Stimulated activated naive CD4-positive, alpha-beta T cell treated with Interleukin-2 at 50 U/mL for 16 hours (primary cell): Measurements from ENCODE around the gene ARHGEF1.
A peak's percentile ranks its signal among the peaks of the same experiment; 100 is the strongest.

Experiments
- DNase-seq: peaks from one replicate; lab custom pipeline; 2025; lab: John Stamatoyannopoulos, UW

ARHGEF1 gene

GRCh38 chr19:41918653-41919244, 35.8 kb downstream of the ARHGEF1 start:
- no peak for DNase-seq

- DNase-seq, result no peak
These were observed 37.1 kb downstream of the ARHGEF1 start for GRCh38 chr19:41919948-41920712.

GRCh38 chr19:41920882-41921576, 38.0 kb downstream of the ARHGEF1 start:
- DNase-seq, result no peak

GRCh38 chr19:41921577-41922576, 38.9 kb downstream of the ARHGEF1 start:
- DNase-seq, result no peak

- DNase-seq, result no peak
These were observed 39.6 kb downstream of the ARHGEF1 start for GRCh38 chr19:41922585-41922984.

DNA sequence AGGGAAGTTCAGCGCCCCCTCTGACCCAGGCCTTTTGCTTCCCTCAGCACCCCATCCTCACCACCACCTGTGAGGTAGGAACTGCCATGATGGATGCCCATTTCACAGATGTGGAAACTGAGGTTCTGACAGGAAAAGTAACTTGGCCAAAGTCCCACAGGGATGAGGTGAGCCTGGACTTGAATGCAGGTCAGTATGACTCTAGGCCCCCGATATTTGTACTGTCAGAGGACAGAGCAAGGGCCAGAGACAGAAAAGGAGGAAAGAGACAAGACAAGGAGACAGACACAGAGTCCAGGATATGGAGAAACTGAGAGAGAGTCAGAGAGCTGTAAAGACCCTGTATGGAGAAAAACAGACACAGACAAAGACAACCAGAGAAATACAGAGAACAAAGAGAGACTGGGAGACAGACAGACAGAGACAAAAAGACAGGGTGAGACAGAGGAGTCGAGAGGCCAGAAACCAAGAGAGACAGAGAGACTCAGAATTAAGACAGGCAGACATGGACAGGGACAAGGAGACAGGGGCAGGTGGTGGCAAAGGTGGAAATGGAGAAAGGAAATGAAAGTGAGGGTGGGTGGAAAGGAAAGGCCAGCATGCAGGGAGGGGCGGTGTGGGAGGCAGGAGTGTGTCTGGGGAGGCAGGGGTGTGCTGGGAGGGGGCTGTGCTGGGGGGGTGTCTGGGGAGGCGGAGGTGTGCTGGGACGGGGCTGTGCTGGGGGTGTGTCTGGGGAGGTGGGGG, 40.2 kb downstream of the ARHGEF1 start:
- DNase-seq, result no peak

DNA sequence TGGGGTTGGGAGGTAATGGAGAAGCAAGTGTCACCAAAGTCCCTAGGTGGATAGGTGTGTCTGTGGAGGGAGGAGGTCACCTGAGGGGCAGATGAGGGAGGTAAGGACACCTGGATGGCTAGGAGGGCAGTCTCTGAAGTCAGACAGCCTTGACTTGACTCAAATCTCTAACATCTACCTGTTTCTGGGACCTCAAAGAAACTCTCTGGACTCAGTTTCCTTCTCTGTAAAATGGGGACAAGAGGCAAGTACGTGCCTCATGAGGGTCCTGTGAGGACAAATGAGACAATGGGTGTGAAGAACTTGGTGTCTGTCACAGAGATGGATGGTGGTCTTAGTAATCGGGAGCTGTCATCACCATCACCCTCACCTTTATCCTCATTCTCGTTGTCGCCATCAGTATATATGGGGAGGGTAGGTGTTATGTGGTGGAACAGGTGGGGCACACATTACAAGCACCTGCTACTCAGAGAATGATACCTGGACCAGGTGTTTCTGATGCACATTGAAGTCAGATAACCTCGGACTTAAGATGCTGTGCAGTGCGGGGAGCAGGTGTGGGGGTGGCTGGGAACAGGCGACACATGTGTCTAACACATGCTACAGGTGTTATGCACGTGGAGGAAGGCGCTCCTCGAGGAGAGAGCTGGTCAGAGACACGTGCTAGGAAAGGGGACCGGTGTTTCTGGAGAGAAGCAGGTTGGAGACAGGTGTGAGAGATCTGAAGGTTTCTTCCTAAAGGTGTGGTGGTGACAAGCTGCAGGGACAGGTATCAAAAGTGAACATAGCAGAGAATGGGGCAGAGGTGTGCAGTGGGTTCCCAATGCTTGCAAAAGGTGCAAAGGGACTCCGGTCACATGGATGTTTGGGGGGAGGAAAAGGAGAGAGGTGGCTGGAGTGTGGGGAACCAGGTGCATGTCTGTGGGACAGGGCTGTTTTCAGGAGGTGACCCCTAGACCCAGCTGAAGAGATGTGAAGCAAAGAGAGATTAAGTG, 41.5 kb downstream of the ARHGEF1 start:
- no peak for DNase-seq

DNA sequence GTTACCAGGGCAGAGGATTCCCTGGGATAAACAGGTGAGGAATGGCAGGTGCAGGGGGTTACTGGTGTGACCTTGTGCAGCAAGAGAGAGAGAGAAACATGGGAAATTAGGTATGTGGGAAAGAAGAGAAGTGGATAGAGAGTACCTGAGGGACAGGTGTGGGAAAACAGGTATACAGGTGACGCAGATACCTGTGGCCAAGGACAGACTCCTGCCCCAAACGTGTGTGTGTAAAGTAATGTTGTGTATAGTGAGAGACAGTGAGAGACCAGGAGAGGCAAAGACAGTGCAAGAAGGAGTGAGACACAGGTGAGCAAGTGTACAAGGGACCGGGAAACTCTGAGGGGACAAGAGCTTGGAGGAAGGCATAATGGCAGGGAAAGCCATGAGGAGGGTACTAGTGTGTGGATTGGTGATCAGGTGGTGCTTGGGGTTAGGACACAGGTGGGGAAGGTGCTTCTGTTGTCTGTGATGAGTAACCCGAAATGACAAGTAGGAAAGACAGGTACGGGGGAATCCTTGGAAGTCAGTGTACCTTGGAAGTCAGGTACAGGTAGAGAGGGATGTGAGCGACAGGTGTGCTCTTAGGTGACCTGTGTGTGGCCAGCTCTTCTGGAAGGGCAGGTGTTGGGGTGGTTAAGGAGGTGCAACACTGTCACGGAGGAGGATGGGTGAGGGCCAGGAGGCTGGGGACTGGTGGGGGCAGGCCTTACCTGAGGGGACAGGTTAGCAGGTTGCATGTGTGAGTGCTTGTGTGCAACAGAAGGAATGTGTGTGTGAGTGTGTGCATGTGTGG, 42.4 kb downstream of the ARHGEF1 start:
- DNase-seq, result no peak

GRCh38 chr19:41926028-41926762, 43.2 kb downstream of the ARHGEF1 start:
- no peak for DNase-seq

GRCh38 chr19:41926763-41927496, 43.9 kb downstream of the ARHGEF1 start:
- no peak for DNase-seq

DNA sequence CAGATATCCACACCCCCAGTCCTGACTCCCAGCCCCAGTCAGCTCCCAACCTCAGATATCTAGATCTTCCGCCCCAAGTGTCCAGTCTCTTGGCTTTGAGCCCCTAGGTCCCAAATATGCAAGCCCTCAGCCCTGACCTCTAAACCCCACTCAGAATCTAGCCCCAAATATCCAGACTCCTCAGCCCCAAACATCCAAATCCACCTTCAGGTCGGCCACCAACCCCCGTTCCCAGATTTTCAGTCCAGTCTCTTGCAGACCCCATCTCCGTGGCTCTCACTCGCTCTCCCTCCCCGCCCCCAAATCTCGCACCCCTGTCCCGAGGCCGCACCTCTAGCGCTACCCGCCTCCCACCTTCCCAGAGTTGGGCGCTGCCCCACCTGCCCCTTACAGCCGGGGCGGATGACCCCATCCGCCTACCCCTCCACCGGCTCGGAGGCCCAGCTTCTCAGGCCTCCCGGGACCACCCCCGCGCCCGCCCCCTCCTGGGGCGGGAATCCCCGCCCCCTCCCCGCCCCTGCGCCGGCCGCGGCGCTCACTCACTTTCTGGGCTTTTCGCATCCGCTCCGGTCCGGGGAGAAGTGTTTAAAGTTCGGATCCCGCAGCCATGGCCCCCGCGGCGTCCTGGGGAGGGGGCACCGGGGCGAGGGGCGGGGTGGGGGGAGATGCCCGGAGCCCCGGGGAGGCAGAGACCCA, 44.7 kb downstream of the ARHGEF1 start:
- DNase-seq, result peak; percentile 16

DNA sequence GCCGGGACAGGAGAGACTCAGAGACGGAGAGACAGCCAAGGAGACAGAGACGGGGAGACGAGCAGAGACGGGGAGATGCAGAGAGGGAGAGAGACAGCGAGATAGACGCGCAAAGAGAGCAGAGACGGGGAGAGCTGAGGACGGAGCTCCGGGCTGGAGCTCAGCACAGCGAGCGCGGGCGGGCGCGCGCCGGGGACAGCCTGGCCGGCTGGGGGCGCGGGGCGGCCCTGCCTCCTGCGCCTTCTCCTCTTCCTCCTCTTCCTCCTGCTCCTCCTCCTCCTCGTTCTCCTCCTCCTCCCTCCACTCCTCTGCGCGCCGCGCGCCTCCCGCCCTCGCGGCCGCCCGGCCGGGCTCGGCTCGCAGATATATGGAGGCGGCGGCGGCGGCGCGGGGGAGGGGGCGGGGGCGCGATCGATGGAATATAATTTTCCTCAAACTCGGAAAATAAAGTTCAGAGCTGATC, 45.3 kb downstream of the ARHGEF1 start, which contains the start of gene ERFL:
ERFL (minus strand) TSS at position 229 of the 463 bp plus-strand sequence. CDS start 15,530 bp downstream, outside the sequence.
- DNase-seq, result peak; percentile 22

GRCh38 chr19:41928754-41929535, 46.0 kb downstream of the ARHGEF1 start:
- peak; percentile 15 for DNase-seq

DNA sequence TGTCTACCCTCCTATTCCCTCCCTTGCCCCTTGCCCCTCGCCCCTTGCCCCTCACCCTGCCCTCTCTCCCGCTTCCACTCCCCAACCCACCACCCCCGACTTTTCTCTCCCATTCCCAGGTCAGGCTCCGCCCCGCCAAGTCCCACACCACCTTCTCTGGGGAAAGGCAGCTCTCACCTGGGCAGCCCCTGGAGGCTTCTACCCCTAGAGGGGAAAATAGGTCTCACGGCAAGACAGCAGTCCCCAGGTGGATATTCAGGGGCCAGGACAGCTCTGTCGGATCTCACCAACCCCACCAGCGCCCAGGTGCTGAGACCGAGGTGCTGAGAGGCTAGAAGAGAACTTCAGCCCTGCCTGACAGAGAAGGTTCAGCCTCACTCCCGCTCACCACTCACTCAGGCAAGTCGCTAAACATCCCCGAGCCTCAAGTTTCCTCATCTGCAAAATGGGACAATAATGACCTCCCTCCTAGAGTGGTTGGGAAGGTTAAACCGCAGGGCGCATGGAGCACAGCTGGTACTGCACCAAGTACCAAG, 46.6 kb downstream of the ARHGEF1 start:
- DNase-seq, result no peak

GRCh38 chr19:41930322-41930722, 47.3 kb downstream of the ARHGEF1 start:
- DNase-seq, result no peak
